ENCODE results near the gene MAN1C1.

The MAN1C1 gene

GRCh38 chr1:25739341-25739740 is 122.8 kb downstream of the MAN1C1 start:
- TF ChIP-seq, protein P1, sequence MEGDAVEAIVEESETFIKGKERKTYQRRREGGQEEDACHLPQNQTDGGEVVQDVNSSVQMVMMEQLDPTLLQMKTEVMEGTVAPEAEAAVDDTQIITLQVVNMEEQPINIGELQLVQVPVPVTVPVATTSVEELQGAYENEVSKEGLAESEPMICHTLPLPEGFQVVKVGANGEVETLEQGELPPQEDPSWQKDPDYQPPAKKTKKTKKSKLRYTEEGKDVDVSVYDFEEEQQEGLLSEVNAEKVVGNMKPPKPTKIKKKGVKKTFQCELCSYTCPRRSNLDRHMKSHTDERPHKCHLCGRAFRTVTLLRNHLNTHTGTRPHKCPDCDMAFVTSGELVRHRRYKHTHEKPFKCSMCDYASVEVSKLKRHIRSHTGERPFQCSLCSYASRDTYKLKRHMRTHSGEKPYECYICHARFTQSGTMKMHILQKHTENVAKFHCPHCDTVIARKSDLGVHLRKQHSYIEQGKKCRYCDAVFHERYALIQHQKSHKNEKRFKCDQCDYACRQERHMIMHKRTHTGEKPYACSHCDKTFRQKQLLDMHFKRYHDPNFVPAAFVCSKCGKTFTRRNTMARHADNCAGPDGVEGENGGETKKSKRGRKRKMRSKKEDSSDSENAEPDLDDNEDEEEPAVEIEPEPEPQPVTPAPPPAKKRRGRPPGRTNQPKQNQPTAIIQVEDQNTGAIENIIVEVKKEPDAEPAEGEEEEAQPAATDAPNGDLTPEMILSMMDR (IDR thresholded peaks at IDR 0.05; ENCODE audit: extremely low read depth, missing control alignments), result no peak

DNA sequence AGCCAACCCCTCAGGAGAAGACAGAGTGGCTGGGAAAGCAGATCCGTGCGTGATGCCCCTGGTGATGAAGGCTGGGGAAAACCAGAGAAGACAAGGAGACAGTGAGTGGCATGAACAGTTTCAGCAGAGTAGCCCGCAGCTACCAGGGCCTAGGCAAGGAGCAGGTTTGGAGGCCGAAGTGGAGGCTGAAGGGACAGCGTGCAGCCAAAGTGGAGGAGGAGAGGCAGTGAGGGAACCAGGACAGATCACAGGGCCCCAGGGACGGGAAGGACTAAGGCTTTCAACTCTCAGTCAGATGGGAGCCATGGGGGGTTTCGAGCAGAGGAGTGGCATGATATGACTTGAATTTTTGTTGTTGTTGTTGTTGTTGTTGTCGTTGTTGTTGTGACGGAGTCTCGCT is 123.5 kb downstream of the MAN1C1 start:
- TF ChIP-seq, protein P1 (IDR thresholded peaks at IDR 0.05; ENCODE audit: extremely low read depth, missing control alignments), result no peak
- no peak for DNase-seq (ENCODE audit: low spot score)

More at GRCh38 chr1:25739341-25739740, 122.8 kb downstream of the MAN1C1 start:
- no peak for DNase-seq (ENCODE audit: low spot score)

DNA sequence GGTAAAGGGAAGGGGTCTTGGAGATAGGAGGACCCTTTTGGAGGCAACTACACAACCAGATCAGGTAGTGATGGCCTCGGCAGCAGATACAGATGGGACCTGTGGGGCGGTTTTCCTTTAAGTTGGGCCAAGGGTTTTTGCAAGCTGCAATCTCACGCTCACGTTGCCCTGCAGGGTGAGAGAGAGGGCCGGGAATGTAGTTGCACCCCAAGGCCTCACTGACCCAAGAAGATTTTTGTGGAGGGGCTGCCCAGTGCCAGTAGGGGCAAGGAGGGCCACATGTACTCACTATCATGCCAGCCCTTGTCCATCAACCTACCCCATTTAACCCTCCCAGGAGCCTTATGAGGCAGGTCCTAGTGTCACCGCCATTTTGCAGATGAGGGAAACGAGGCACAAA is 125.7 kb downstream of the MAN1C1 start:
- TF ChIP-seq, protein P1 (IDR thresholded peaks at IDR 0.05; ENCODE audit: extremely low read depth, missing control alignments), result no peak
- no peak for DNase-seq (ENCODE audit: low spot score)

GRCh38 chr1:25743164-25744139 is 126.9 kb downstream of the MAN1C1 start:
- no peak for DNase-seq (ENCODE audit: low spot score)
- TF ChIP-seq, protein P1 (IDR thresholded peaks at IDR 0.05; ENCODE audit: extremely low read depth, missing control alignments), result no peak

GRCh38 chr1:25744140-25744581 is 127.6 kb downstream of the MAN1C1 start:
- TF ChIP-seq, protein P1 (IDR thresholded peaks at IDR 0.05; ENCODE audit: extremely low read depth, missing control alignments), result no peak

GRCh38 chr1:25744636-25745425 is 128.2 kb downstream of the MAN1C1 start:
- TF ChIP-seq, protein P1 (IDR thresholded peaks at IDR 0.05; ENCODE audit: extremely low read depth, missing control alignments), result no peak
- DNase-seq (ENCODE audit: low spot score), result no peak

More at GRCh38 chr1:25744140-25744581, 127.6 kb downstream of the MAN1C1 start:
- DNase-seq (ENCODE audit: low spot score), result no peak

Data from GM20000 (cell line).